Suprapubic skin (tissue), 4 donors: ENCODE results near the gene UACA. TPM values are rescaled to one million over a fixed set of nuclear protein-coding genes. Genes with fewer than 3 reads are reported as not detected.
A peak's percentile ranks its signal among the peaks of the same experiment; 100 is the strongest.

ENCODE experiments used
- DNase-seq, 2 donors: peaks; one replicate each; pipeline ENCODE4 v3.0.0-alpha.2; 2019; ENCODE audit warnings: low spot score in 2 of 2
- H3K27ac ChIP-seq: fragments of 200-600 bp; sonication (generic); one replicate; pipeline ENCODE4 v1.5.1; 2019
- H3K27me3 ChIP-seq: fragments of 200-600 bp; sonication (generic); one replicate; pipeline ENCODE4 v1.5.1; 2019
- H3K36me3 ChIP-seq: fragments of 200-600 bp; sonication (generic); one replicate; pipeline ENCODE4 v1.5.1; 2019
- H3K4me1 ChIP-seq: fragments of 200-600 bp; sonication (generic); one replicate; pipeline ENCODE4 v1.5.1; 2019
- H3K4me3 ChIP-seq: fragments of 200-600 bp; sonication (generic); one replicate; pipeline ENCODE4 v1.5.1; 2019; ENCODE audit warnings: mild to moderate bottlenecking
- H3K9me3 ChIP-seq: fragments of 200-600 bp; sonication (generic); one replicate; pipeline ENCODE4 v1.5.1; 2019
- EP300 ChIP-seq: sonication (generic); formaldehyde crosslinking; IDR thresholded peaks from one replicate; pipeline ENCODE4 v1.6.1; 2017; ENCODE audit warnings: antibody characterized with exemption
- POLR2A ChIP-seq, 2 donors: fragments of 450-650 bp; IDR thresholded peaks; one replicate each; pipeline ENCODE4 v1.6.1; 2017; ENCODE audit warnings: antibody characterized with exemption in 2 of 2, mild to moderate bottlenecking in 2 of 2, moderate library complexity in 2 of 2
- POLR2AphosphoS5 ChIP-seq, 3 donors: sonication (generic); formaldehyde crosslinking; IDR thresholded peaks; one replicate each; pipeline ENCODE4 v1.6.1; 2017; ENCODE audit warnings: antibody characterized with exemption in 3 of 3
- WGBS: methylation state at CpG from one replicate; pipeline ENCODE4 v1.1.5; 2018; 5-methylcytosine and 5-hydroxymethylcytosine counted together
- total RNA-seq, 4 donors: library from RNA; depleted of rRNA; stranded (reverse); fragments of >200 nt; gene quantifications; one replicate each; pipeline ENCODE4 v1.1.0, GENCODE V29; 2016
- TF ChIP-seq, protein P1 (sequence below), 2 donors: fragments of 200-600 bp in 1 of 2; fragments of 450-650 bp in 1 of 2; sonication (generic) in 1 of 2; IDR thresholded peaks; one replicate each; pipeline ENCODE4 v1.5.1; 2016 to 2019; ENCODE audit warnings: antibody characterized with exemption in 2 of 2, mild to moderate bottlenecking in 1 of 2, moderate library complexity in 1 of 2

The UACA gene
- total RNA-seq, 4 donors from 2014 or later = 23.4 to 97.8 (median 27.2) TPM

DNA sequence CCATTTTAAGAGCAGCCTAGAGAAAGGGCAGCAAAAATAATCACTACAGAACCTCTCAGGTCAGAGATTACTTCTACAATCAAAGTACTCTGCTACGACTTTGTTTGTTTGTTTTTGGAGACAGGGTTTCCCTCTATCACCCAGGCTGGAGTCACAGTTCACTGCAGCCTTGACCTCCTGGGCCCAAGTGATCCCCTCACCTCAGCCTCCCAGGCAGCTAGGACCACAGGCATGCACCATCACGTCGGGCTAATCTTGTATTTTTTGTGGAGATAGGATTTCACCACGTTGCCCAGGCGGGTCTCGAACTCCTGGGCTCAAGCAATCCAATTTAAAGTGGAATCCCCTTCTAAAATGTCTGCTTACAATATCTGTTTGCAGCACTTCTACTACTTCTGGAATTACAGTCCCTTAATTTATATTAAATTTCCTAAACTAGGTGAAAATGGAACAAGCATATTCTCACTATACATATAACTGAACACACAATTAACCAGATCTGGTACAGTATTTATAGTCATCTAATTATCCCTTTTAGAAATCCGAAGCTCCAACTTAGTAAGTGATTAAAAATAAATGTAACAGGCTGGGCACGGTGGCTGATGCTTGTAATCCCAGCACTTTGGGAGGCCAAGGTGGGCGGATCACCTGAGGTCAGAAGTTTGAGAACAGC, 4.4 kb downstream of the UACA start:
- H3K27ac ChIP-seq = no peak overlapping the region
- peaks cover 34% of the 10 kb centered on the region for H3K4me1 ChIP-seq
- TF ChIP-seq EP300 (no peak), POLR2A (IDR thresholded peaks at IDR 0.05) (no peak), POLR2AphosphoS5 (IDR thresholded peaks at IDR 0.05) (no peak)
- TF ChIP-seq, protein P1, sequence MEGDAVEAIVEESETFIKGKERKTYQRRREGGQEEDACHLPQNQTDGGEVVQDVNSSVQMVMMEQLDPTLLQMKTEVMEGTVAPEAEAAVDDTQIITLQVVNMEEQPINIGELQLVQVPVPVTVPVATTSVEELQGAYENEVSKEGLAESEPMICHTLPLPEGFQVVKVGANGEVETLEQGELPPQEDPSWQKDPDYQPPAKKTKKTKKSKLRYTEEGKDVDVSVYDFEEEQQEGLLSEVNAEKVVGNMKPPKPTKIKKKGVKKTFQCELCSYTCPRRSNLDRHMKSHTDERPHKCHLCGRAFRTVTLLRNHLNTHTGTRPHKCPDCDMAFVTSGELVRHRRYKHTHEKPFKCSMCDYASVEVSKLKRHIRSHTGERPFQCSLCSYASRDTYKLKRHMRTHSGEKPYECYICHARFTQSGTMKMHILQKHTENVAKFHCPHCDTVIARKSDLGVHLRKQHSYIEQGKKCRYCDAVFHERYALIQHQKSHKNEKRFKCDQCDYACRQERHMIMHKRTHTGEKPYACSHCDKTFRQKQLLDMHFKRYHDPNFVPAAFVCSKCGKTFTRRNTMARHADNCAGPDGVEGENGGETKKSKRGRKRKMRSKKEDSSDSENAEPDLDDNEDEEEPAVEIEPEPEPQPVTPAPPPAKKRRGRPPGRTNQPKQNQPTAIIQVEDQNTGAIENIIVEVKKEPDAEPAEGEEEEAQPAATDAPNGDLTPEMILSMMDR (IDR thresholded peaks at IDR 0.05) = no peak
- H3K9me3 ChIP-seq = no peaks in the 10 kb centered on the region
- DNase-seq = no peak
- 75% methylated on average over 9 of the region's 9 CpGs for WGBS
- no peaks in the 10 kb centered on the region for H3K36me3 ChIP-seq
- no peaks in the 10 kb centered on the region for H3K27me3 ChIP-seq
- H3K4me3 ChIP-seq = no peak overlapping the region

DNA sequence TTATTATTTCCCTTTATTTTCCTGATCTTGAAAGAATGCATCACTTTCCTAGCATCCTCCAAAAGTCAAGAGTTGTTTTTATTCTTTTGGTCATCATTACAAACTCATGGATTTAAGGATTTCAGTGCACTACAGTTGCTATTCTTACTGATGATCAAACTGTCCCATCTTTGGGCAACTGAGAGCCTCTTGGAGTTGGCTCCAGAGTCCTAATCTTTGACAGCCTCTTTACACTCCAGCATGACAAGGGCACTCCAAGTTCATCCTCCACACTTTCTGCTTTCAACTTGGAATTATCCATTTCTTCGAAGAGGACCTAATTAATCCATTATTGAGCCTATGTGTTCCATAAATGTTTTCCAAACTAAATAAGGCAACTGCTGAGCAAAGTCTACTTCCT, 5.7 kb downstream of the UACA start:
- TF ChIP-seq, protein P1 (IDR thresholded peaks at IDR 0.05) = no peak
- TF ChIP-seq POLR2AphosphoS5 (IDR thresholded peaks at IDR 0.05) (no peak), EP300 (no peak), POLR2A (IDR thresholded peaks at IDR 0.05) (no peak)
- Histone ChIP-seq H3K4me1 (peaks cover 42% of the 10 kb centered on the region), H3K9me3 (no peaks in the 10 kb centered on the region), H3K36me3 (no peaks in the 10 kb centered on the region), H3K4me3 (no peak overlapping the region), H3K27ac (no peak overlapping the region), H3K27me3 (no peaks in the 10 kb centered on the region)
- DNase-seq = no peak
- 64% methylated on average over 1 of the region's 1 CpG for WGBS

DNA sequence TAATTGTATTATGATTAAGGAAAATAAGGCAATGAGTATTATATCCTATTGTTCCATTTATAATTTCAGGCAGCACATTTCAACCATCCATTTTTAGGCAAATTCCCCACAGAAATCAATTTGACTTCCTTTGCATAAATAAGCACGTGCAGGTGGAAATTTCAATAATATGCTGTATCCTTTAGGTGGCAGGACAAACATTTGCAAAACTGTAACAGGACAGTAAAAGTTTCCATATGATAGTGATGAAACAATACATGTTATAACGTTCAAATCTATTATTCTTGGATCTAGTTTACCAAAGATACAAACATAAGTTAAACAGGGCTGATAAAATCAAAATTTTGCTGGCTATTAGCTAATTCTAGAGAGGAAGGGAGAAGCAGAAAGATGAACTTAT, 8.5 kb downstream of the UACA start:
- 48% methylated on average over 2 of the region's 2 CpGs for WGBS
- Histone ChIP-seq H3K27ac (no peak overlapping the region), H3K36me3 (no peaks in the 10 kb centered on the region), H3K4me1 (peaks cover 41% of the 10 kb centered on the region), H3K27me3 (no peaks in the 10 kb centered on the region), H3K4me3 (no peak overlapping the region), H3K9me3 (no peaks in the 10 kb centered on the region)
- DNase-seq = no peak
- no peak for TF ChIP-seq EP300
- no peak for TF ChIP-seq POLR2A (IDR thresholded peaks at IDR 0.05)
- TF ChIP-seq, protein P1 (IDR thresholded peaks at IDR 0.05) = no peak
- no peak for TF ChIP-seq POLR2AphosphoS5 (IDR thresholded peaks at IDR 0.05)

DNA sequence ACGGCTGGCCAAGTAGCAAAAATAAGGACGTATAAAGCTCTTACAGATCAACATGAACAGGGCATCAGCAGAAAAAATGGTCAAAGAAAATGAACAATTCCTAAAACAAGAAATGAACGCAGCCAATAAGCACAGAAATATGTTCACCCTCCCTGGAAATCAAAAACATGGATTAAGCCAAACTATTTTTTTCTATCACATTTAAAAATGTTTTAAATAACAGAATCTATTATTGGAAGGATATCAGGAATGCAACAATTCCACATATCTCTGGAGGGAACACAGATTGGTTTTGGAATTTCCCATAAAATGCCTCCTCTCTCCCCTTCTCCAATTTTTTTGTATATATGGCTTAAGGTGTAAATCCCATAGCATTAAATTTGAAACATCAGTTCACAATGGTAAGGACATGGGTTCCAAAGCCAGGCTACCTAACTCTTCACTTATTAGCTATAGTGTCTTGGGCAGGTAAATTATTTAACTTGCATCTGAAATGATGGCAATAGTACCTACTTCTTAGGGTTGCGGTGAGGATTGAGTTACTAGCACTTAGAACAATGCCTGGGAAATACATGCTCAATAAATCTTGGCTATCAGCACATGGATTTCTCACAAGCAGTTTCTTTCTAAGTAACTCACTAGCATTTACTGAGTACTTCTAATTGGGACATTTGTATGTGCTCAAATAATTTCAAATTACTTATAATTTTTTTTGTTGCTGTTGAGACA, 10.1 kb downstream of the UACA start:
- Histone ChIP-seq H3K4me1 (peaks cover 36% of the 10 kb centered on the region), H3K27me3 (no peaks in the 10 kb centered on the region), H3K9me3 (no peaks in the 10 kb centered on the region), H3K36me3 (no peaks in the 10 kb centered on the region), H3K4me3 (no peak overlapping the region), H3K27ac (no peak overlapping the region)
- DNase-seq = no peak
- TF ChIP-seq POLR2AphosphoS5 (IDR thresholded peaks at IDR 0.05) = no peak
- TF ChIP-seq, protein P1 (IDR thresholded peaks at IDR 0.05) = no peak
- no peak for TF ChIP-seq POLR2A (IDR thresholded peaks at IDR 0.05)
- TF ChIP-seq EP300 = no peak
- 57% methylated on average over 4 of the region's 4 CpGs for WGBS

DNA sequence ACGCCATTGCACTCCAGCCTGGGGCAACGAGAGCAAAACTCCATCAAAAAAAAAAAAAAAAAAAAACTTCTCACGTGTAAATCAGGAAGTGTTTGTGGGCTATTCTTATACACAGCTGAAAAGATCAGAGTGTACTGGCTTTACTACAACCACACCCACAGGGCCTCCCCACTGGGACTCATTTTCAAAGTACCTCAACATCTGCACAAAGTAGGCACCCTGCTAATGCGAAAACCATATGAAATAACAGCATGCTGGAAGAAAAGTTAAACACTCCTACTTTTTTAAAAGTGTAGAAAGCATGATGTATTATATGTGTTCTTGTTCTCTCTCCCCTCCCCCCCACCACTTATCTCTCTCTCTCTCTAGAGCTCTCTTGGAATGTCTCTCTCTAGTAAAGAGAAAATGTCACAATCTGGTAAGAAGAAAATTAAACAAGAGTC, 11.1 kb downstream of the UACA start:
- Histone ChIP-seq H3K9me3 (no peaks in the 10 kb centered on the region), H3K4me3 (no peak overlapping the region), H3K27ac (peak overlapping the region; percentile 26), H3K4me1 (peaks cover 41% of the 10 kb centered on the region), H3K36me3 (no peaks in the 10 kb centered on the region), H3K27me3 (no peaks in the 10 kb centered on the region)
- WGBS = 47% methylated on average over 4 of the region's 4 CpGs
- no peak for DNase-seq
- no peak for TF ChIP-seq POLR2A (IDR thresholded peaks at IDR 0.05)
- TF ChIP-seq POLR2AphosphoS5 (IDR thresholded peaks at IDR 0.05) = no peak
- TF ChIP-seq, protein P1 (IDR thresholded peaks at IDR 0.05) = no peak
- no peak for TF ChIP-seq EP300
